Endometrial microvascular endothelial cells (primary cell): ENCODE data around the gene ATRNL1. TPM values are rescaled to one million over a fixed set of nuclear protein-coding genes. Genes with fewer than 3 reads are reported as not detected.

ENCODE experiments used
- in situ Hi-C: cut with HindIII; loops from 2 replicates; pipeline ENCODE4 v1.10.0; 2017; ENCODE audit warnings: low sequenced_read_pairs, low pct_unique_long_range_greater_than_20kb; ENCODE audit errors: inconsistent ontology term
- total RNA-seq: library from RNA; depleted of rRNA; stranded (reverse); fragments of >200 nt; gene quantifications from one replicate; pipeline ENCODE4 v1.2.3, GENCODE V29; 2015; ENCODE audit errors: inconsistent ontology term

Gene ATRNL1
- total RNA-seq, 1 donor from 2014 or later, result not detected

- in situ Hi-C loops, result no loop called here
These were observed 853.9 kb downstream of the ATRNL1 start for GRCh38 chr10:115947104-115947503.

- in situ Hi-C loops, result no loop called here
These were observed 855.3 kb downstream of the ATRNL1 start for GRCh38 chr10:115948465-115948864.

GRCh38 chr10:115949282-115949844 is 856.2 kb downstream of the ATRNL1 start:
- in situ Hi-C loops, result no loop called here

GRCh38 chr10:115950320-115950719 is 857.2 kb downstream of the ATRNL1 start:
- in situ Hi-C loops, result no loop called here

GRCh38 chr10:115951242-115951641 is 858.1 kb downstream of the ATRNL1 start:
- in situ Hi-C loops, result no loop called here

- in situ Hi-C loops, result no loop called here
These were observed 860.1 kb downstream of the ATRNL1 start for GRCh38 chr10:115953281-115953680.

GRCh38 chr10:115953968-115954367 is 860.8 kb downstream of the ATRNL1 start:
- in situ Hi-C loops, result no loop called here

GRCh38 chr10:115956225-115957011 is 863.3 kb downstream of the ATRNL1 start:
- in situ Hi-C loops, result no loop called here

- in situ Hi-C loops, result no loop called here
These were observed 863.8 kb downstream of the ATRNL1 start for GRCh38 chr10:115957012-115957399.

- in situ Hi-C loops, result no loop called here
These were observed 864.7 kb downstream of the ATRNL1 start for GRCh38 chr10:115957786-115958442.

- in situ Hi-C loops, result no loop called here
These were observed 870.7 kb downstream of the ATRNL1 start for GRCh38 chr10:115963848-115964247.

GRCh38 chr10:115964827-115965226 is 871.7 kb downstream of the ATRNL1 start:
- in situ Hi-C loops, result no loop called here

GRCh38 chr10:115965376-115965775 is 872.2 kb downstream of the ATRNL1 start:
- in situ Hi-C loops, result no loop called here

GRCh38 chr10:115968236-115968635 is 875.1 kb downstream of the ATRNL1 start:
- in situ Hi-C loops, result no loop called here

- in situ Hi-C loops, result no loop called here
These were observed 876.4 kb downstream of the ATRNL1 start for GRCh38 chr10:115969591-115969990.

- in situ Hi-C loops, result no loop called here
These were observed 878.8 kb downstream of the ATRNL1 start for GRCh38 chr10:115971921-115972320.

GRCh38 chr10:115972426-115972825 is 879.3 kb downstream of the ATRNL1 start:
- in situ Hi-C loops, result no loop called here

- in situ Hi-C loops, result no loop called here
These were observed 881.2 kb downstream of the ATRNL1 start for GRCh38 chr10:115974351-115974750.

- in situ Hi-C loops, result no loop called here
These were observed 881.8 kb downstream of the ATRNL1 start for GRCh38 chr10:115974816-115975430.

GRCh38 chr10:115975506-115975905 is 882.3 kb downstream of the ATRNL1 start:
- in situ Hi-C loops, result no loop called here
